NCI-H446 treated with DMSO at 0.1 percent for 48 hours (cell line): ENCODE measurements around the gene MANSC1.
"Not testable (repeated sequence)": the region's sequence is repeated elsewhere in the genome, so short reads cannot be mapped to it uniquely, and the experiment has no call there.

Experiments
- DNase-seq: peaks from one replicate; lab custom pipeline; 2025; lab: John Stamatoyannopoulos, UW

The MANSC1 gene

DNA sequence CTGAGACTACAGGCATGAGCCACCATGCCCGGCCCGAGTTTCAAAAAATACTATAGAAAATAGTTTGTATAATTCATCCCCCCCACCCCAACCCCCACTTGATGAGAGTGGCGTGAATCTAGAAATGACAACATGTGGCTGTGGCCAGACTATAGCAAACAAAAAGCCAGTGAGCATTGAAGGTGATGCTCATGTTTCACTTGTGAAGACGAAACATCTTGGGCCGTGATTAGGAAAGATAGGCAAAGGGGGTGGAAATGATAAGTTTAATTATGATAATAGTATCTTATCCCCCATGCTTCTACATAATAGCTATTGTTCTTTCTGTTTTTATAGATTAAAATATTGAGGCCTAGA, 15.4 kb upstream of the MANSC1 start:
- DNase-seq, result no peak

GRCh38 chr12:12364787-12365445, 14.9 kb upstream of the MANSC1 start:
- DNase-seq, result no peak

GRCh38 chr12:12358528-12358927, 8.5 kb upstream of the MANSC1 start:
- DNase-seq, result no peak

DNA sequence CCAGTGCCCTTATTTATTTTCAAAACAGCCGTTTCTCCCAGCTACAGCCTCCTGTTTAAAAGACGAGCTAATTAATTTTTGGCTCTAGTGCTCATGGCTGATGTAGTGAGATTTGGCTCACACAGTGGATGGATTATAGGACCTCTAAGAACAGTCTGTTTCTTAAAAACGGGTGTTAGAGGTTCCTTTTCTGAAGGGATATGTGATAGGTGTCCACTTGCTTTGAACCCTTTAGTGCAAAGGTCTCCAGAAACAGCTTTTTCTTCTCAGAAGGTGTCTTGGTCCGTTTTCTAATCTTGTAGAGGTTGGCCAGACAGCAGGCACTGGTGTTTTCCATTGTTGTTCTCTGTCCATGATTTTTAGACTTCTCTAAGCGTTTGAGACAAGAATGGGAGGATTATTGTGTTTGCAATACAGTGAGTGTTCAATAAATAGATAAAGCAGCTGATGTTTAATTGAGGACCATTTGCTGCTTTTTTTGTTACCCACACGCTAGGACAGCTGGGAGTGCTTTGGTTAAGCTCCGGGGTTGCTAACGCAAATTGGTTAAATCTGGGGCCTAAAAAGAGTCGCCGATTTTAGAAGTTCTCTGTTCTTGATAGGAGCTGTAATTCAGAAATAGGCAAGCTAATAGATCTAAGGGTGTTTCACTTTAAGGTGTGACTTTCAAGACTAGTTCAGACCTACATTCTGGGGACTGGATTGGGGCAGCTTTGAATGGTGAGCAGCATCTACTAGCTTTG, 7.8 kb upstream of the MANSC1 start:
- peak; percentile 85 for DNase-seq

DNA sequence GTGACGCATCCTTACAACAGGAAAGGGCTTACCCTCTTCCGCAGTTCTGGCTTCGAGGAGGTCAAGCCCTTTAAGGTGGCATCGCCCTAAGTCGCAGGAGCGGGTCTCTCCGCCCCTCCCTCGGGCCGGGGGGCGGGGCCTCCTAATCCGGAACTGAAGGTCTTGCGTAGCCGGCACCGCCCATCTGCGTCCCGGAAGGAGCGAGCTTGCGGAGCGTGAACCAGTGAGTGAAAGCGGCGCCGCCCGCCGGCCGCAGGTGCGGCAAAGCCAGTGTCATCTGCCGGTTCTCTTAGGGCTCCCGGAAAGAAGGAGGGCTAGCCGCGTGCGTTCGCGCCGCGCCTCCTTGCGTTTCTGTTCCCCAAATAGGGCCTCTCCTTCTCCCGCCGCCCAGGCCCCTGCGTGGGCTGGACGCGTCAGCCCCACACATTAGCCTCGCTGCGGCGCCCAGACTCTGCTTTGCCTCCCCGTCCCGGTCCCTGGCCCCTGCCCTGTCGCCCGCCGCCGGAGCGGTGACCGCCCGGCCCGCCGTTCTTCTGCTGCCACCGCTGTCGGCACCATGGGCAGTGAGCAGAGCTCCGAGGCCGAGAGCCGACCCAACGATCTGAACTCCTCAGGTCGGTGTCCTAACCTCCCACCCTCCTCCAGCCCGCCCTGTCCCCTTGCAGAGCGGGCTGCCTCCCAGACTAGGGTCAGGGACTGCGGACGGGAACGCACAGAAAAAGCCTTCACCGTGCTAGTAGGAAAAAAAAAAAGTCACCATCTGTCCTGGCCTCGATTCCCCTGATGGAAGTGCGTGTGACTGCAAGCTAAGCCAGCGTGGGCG, 7.1 kb upstream of the MANSC1 start, which contains the start of gene BORCS5:
Gene BORCS5 (plus strand): TSS at position 183 of the 823 bp plus-strand sequence. CDS start 374 bp downstream, at position 557.
- peak; percentile 89 for DNase-seq

DNA sequence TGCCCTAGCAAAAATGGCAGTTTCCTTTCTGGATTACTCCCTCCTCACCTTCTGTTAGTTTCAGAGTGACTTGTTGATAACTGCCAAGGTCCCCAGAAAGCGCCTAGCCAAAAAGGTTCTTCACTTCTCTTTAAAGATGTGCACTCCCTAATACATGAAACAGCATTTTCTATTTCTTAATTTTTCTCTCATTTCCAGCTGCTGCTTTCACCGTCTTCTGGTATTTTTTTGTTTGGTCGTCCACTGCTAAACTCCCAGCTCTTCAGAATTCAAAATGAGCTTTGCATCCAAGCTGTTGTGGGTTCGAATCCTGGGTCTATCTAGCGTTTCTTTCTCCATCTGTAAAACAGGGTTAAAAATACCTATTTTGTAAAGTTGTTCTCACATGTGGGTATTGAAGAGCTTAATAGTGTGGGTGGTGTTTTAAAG, 6.4 kb upstream of the MANSC1 start:
- no peak for DNase-seq

- DNase-seq, result no peak
These were observed 3.8 kb upstream of the MANSC1 start for GRCh38 chr12:12353807-12354206.

- no peak for DNase-seq
These were observed 3.2 kb upstream of the MANSC1 start for GRCh38 chr12:12353276-12353675.

- not testable (repeated sequence) for DNase-seq
These were observed 1.6 kb upstream of the MANSC1 start for GRCh38 chr12:12351468-12352185.

DNA sequence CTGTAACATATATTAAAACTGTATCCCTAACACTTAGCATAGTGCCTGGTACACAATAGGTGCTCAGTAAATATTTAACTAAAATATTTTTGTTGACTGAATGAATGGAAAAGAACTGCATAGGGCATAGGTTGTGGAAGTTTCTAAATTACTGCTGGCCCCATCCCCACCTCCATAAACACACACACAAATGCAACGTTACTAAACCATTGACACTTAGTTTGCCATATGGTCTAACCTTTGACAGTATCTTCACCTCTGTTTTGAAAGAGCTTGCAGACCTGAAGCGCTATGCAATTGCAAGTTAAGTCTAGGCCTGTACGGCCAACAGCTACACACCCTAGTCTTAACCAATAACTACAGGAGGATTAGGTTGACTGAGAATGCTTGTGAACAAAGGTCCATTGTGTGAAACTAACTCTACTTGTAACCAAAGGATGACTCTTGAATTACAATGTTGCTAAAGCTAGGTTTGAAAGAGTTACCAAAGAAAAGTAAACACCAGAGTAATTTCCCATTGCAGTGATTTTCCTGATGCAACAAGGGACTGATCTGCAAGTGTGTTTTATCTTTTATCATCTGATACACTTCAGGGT, 924 bp upstream of the MANSC1 start:
- DNase-seq, result no peak

GRCh38 chr12:12338527-12339168, 11.4 kb downstream of the MANSC1 start:
- DNase-seq, result no peak

DNA sequence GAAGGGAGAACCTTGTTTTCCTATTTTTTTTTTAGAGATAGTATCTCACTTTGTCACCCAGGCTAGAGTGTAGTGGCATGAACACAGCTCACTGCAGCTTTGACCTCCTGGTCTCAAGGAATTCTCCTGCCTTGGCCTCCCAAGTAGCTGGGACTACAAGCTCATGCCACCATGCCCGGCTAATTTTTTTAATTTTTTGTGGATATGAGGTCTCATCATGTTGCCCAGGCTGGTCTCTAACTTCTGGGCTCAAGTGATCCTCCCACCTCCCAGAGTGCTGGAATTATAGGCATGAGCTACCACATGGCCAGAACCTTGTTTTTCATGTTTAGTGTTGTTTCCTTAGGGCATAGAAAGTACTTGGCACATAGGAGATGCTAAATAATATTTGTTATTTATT, 13.5 kb downstream of the MANSC1 start:
- DNase-seq, result no peak

- no peak for DNase-seq
These were observed 14.0 kb downstream of the MANSC1 start for GRCh38 chr12:12336049-12336411.

DNA sequence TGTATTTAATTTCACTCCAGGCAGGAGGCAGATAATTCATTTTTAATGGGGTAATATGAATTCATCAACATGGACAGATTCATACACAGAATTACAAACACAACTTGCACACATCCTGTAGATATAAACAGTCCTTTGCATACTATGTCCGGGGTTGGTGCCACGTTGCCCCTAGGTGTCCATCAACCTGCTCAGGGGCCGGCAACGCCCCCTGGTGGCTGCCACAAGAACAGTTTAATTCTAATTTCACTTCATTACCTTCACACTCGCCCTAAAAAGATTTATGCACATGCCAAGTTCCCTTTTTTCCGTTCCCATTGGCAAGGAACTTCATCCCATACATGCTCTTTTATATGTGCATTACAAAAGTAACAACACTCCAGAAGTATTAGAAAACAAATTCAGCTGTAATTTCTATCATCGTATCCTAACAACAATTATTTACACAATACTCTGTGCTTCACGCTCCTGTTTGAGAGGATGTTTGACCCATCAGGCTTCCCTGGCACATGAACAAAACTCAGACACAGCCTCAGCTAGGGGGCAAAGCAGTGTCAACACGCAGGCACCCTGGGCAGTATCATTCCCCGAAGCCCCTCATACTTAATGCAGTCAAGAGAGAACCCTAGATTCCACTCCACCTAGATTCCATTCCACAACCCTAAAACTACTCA, 15.5 kb downstream of the MANSC1 start:
- peak; percentile 2 for DNase-seq

DNA sequence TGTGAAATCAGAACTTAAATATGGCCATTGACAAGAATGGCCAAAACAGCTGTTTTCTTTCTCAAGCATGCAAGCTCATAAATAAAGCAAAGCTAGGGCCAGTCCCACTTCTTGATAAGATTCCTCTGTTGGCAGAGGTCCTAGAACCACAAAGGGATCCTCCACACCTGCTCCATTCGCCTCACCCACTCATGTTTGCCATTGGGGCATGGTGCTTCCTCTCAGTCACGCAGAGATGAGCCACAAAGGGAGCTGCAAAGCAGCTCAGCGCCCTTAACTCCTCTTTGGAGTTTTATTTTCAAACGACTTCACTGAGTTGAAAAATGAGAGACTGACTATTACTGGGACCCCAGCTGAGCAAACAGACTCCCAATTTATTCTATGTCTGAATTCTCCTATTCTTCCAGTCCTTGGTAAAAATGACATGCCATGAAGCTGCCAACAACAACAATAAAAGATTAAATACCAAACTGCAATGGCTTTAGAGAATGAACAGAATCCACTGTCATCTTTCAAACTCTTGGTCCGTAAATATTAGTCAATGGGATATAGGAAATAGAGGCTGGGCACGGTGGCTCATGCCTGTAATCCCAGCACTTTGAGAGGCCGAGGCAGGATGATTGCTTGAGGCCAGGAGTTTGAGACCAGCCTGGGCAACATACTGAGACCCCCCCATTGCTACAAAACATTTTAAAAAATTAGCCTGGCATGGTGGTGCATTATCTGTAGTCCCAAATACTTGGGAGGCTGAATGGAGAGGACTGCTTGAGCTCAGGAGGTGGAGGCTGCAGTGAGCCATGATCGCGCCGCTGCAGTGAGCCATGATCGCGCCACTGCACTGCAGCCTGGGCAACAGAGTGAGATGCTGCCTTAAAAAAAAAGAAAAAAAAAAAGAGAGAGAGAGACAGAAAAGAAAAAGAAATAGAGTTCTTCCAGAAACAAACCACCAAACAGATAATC, 16.4 kb downstream of the MANSC1 start:
- no peak for DNase-seq

- DNase-seq, result no peak
These were observed 18.1 kb downstream of the MANSC1 start for GRCh38 chr12:12331896-12332295.

GRCh38 chr12:12331244-12331771, 18.7 kb downstream of the MANSC1 start:
- DNase-seq, result no peak

DNA sequence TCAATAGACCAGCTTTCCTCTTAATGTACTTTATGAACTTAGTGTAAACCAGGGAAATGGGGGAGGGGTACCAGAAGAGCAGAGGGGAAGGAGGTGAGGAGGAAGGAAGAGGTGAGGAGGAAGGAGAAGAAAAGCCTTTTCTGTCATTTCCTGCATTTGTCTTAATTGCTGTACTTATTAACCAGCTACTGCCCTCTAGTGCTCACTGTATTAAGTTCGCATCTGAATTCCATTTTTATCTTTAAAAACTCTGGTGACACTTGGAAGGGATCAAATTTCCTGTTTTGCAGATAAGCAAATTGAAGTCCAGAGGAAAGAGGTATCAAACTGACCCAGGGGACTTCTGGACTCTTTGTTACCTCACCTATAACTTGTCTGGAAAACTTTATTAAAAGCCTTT, 22.2 kb downstream of the MANSC1 start:
- peak; percentile 37 for DNase-seq

GRCh38 chr12:12326262-12326661, 23.8 kb downstream of the MANSC1 start:
- DNase-seq, result no peak
